Activated effector memory CD4-positive, alpha-beta T cell treated with anti-CD3 and anti-CD28 coated beads, Interleukin-2, amount 50 U/mL, for 16 hours (primary cell): ENCODE measurements around the gene SH3RF1.

ENCODE experiments used
- DNase-seq: peaks from one replicate; pipeline ENCODE4 v3.0.0-alpha.2; 2020

The SH3RF1 gene

GRCh38 chr4:169127314-169127713 is 143.4 kb downstream of the SH3RF1 start:
- no peak for DNase-seq

GRCh38 chr4:169124661-169125060 is 146.1 kb downstream of the SH3RF1 start:
- DNase-seq = no peak

DNA sequence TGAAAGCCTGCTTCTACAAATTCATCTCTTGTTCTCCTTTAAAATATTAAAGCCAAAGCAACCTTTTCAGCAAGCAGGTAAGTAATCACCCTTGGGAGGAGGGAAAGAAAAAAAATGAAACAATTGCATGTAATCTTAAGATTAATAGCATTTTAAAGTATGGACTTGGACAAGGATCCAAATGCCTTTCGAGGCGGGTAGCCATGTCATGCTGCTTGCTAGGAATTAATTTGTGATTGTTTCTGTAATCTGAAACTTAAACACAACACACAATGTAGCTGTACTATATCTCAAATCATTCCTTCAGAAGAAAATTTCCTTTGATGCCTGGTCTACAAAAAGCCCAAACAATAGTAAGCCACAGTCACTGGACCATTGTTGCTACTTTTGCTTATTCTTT is 148.3 kb downstream of the SH3RF1 start:
- no peak for DNase-seq

GRCh38 chr4:169121861-169122382 is 148.8 kb downstream of the SH3RF1 start:
- DNase-seq = no peak

DNA sequence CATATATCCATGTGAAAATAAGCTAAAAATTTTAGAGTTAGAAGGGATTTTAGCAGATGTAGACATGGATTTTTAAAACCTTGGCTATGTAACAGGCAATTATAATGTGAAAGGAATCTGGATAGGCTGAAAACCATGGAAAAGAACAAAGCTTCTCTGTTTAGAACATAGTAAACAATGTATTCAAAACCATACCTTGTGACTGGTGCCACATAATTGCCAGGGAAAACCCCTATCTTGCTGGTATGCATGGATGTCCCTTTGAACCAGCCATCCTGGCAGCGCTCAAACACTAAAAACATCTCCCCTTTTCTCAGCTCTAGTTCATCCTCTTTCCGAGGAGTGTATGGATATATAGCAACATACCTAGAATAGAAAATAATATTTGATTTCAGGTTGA is 150.1 kb downstream of the SH3RF1 start:
- DNase-seq = no peak

GRCh38 chr4:169119536-169119935 is 151.2 kb downstream of the SH3RF1 start:
- DNase-seq = no peak

- DNase-seq = no peak
Observed at GRCh38 chr4:169117591-169118081, 153.1 kb downstream of the SH3RF1 start.

DNA sequence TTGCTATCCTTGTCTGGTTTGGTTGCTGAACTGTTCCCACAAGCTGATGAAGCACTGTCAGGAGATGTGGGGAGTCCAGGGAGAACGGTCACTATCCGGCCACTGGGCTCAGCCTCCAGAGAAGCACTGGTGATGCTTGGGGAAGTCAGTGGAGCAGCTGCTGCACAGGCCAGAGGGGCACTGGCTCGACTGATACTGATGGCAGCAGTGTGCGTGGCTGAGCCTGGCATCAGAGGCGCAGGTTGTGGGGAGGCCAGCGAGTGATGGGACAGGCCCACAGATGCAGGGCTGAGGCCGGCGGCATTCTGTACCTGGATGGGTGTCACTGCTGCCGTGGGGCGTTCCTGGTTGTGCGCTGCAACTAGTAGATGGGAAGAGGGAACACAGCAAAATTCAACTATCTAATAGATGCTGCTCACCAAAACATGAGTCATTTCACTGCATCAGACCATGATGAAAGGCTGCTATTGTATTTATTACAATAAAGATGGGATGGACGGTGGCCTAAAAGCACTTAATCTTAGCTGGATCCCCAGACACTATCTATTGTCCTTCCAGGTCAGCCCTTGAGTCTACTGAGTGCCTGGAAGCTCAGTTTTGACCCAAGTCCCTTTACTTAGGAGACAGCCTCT is 154.4 kb downstream of the SH3RF1 start:
- no peak for DNase-seq

- no peak for DNase-seq
Observed at GRCh38 chr4:169115897-169116254, 154.9 kb downstream of the SH3RF1 start.

DNA sequence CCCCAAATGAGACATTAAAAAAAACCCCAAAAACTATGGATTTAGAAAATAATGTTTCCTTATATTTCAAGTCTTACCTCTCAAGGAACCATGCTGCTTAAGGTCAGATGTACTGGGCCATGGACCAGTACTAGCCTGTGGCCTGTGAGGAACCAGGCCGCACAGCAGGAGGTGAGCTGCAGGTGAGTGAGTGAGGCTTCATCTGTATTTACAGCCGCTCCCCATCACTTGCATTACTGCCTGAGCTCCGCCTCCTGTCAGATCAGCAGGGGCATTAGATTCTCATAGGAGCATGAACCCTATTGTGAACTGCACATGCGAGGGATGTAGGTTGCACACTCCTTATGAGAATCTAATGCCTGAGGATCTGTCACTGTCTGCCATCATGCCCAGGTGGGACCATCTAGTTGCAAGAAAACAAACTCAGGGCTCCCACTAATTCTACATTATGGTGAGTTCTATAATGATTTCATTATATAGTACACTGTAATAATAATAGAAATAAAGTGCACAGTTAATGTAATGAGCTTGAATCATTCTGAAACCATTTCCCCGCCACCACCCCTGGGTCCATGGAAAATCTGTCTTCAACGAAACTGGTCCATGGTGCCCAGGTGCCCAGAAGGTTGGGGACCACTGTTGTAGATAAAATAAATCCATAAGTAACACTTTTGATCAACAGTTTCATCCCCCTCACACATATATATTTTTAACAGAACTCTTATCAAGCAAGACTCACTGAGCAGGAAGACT is 155.4 kb downstream of the SH3RF1 start:
- DNase-seq = no peak

DNA sequence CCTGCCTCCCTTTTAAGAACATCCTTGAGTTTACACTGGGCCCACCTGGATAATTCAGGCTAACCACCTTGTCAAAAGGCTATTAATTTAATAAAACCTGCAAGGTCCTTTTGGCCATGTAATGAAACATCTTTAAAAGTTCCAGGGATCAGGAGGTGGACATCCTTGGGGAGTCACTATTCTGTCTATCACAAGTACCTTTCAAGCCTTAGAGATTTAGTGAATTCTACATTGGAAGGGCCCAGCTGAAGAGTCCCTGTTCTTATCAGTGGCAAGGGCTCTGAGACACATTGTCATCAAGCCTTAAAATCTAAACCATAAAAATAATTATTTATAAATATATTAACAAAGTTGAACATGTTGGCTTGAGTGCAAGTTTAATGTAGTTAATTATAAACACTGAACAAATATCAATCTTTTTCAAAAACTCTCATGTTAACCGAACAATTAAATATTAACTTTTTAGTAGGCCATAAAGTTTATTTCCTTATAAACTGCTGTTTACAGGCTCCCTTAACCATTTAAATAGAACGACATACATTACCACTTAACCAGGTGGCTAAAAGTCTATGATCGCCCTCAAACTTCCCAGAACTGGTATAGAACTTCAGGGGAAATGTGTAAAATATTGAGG is 156.3 kb downstream of the SH3RF1 start:
- no peak for DNase-seq

DNA sequence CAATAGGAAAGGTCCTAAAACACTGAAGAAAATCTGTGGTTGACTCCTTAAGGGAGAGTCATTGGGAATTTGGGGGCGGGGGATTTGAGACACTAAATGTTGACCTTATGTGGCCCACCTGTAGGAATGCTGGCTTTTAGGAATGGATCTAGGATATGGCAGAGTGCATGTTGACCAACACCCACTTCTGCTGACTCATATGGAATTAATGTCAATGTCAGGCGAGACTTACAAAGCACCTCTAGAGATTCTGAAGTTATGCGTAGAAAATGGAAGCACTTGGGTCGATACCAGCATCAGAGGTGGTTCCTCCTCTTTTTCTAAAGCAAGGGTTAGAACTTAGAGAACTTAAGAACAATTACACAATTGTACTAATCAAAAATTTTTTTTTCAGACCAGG is 160.1 kb downstream of the SH3RF1 start:
- DNase-seq = no peak

- DNase-seq = no peak
Observed at GRCh38 chr4:169109035-169109675, 161.6 kb downstream of the SH3RF1 start.

GRCh38 chr4:169108303-169108702 is 162.5 kb downstream of the SH3RF1 start:
- DNase-seq = no peak

DNA sequence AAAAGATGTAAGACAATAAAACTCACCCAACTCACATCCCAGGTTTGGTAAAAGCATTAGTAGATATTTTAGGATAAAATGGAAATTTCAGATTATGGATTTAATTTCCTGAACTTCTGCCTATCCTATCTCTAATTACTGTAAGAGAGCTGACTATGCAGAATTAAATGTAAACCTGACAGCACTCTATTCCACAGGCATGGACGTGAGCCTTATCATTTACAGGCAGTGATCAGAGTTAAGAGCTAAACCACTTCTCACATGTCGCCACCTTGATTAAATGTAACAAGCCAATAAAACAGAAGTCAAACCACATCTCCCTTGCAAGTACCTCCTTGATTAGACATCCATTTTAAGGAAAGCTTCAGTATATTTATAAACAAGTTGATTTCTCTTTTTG is 163.2 kb downstream of the SH3RF1 start:
- DNase-seq = no peak

- DNase-seq = no peak
Observed at GRCh38 chr4:169106696-169107229, 164.0 kb downstream of the SH3RF1 start.

GRCh38 chr4:169105620-169106019 is 165.1 kb downstream of the SH3RF1 start:
- DNase-seq = no peak

GRCh38 chr4:169103966-169104412 is 166.8 kb downstream of the SH3RF1 start:
- DNase-seq = no peak

GRCh38 chr4:169102026-169102425 is 168.7 kb downstream of the SH3RF1 start:
- DNase-seq = no peak

GRCh38 chr4:169100670-169101101 is 170.1 kb downstream of the SH3RF1 start:
- no peak for DNase-seq

DNA sequence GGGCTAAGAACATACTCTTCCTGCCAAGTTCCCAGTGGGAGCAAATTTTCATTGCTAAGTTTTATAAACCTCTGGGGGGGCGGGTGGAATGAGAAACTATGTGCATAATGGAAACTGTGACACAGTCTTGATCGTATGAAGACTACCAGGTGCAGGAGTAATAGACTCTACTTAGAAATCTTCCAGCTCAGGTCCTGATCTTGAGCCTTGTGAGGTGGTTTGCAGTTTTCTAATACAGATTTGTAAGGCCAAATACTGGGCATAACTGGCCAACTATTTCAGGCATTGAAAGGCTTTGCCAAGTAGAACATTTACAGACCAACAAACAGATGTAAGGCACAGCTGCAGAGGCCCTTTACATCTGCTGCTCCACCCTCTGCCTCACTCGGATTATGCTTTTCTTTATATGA is 171.0 kb downstream of the SH3RF1 start:
- no peak for DNase-seq

DNA sequence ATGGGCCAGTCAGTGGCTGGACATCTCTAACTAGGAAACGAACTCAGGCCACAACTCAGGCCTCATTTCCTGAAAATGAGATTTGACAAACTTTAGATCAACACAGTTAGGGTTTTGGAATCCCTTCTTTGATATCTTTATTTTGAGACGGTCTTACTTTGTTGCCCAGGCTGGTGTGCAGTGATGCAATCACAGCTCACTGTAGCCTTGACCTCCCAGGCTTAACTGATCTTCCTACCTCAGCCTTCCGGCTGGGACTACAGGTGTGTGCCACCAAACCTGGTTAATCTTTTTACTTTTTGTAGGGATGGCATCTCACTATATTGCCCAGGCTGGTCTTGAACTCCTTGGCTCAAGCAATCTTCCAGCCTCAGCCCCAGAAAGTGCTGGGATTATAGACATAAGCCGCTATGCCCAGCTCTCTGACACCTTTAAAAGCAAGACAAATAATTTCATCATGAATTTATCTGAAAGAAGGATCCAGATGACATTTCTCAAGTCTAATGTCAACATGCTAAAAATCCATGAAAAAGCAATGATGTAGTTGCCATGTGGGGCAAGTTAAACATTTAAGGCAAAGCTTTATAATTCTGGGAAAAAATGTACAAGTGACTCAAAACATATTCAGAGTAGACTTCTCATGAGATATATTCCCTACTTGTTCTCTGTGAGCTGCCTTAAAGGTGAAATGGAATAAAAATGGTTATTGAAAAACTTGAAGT is 171.6 kb downstream of the SH3RF1 start:
- DNase-seq = no peak
